Measurements from ENCODE around the gene PRR22.
A peak's percentile ranks its signal among the peaks of the same experiment; 100 is the strongest.
"Not testable (repeated sequence)": the region's sequence is repeated elsewhere in the genome, so short reads cannot be mapped to it uniquely, and the experiment has no call there.

Gene PRR22

DNA sequence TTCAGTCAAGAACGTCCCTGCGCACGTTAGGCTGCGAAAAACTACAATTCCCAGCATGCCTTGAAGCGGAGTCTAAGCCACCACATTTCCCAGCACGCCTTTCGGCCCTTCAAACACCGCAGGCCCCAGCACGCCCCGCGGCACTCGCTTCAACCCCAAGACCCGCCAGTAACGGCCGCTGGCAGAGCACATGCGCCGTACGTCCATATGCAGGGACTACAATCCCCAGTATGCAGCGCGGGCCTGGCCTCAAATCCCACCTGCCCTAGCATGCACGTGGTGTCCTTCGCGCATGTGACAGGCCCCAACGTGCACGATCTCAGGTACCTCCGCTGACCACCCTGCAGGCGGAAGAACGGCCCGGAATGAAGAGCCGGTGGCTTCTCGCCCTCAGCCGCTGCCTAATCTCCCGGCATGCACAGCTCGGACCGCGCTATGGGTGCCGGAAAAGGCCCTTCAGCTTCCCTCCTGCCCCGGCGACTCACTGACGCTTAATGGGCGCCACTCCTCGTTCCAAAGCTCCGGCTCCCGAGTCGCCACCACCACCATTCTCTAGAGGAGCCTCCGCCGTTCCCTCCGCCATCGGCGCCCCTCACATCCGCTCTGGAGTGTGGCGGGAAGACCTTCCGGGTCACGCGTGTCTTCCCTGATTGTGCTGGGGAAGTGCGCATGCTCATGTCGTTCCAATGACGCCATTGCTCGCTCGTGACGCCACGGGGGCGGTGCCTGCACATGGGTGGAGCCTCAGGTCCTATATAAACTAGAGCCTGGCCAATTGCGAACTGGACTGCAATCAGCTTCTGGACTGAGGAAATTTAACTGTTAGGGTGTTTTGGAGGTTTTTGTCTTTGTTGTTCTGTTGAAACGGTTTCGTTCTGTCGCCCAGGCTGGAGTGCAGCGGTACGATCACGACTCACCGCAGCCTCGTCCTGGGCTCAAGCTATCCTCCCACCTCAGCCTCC lies 6.3 kb upstream of the PRR22 start, which contains the start of gene DUS3L:
Gene DUS3L, minus strand, starts transcription at position 605 of the 962 bp plus-strand sequence. Its CDS starts 22 bp downstream, at position 583.
- TF ChIP-seq GATA1 (IDR thresholded peaks at IDR 0.05; ENCODE audit: low read depth, low read length) (no peak), POLR2A (IDR thresholded peaks at IDR 0.05; ENCODE audit: low read length) (peak; percentile 93)
- DNase-seq = peak; percentile 99

DNA sequence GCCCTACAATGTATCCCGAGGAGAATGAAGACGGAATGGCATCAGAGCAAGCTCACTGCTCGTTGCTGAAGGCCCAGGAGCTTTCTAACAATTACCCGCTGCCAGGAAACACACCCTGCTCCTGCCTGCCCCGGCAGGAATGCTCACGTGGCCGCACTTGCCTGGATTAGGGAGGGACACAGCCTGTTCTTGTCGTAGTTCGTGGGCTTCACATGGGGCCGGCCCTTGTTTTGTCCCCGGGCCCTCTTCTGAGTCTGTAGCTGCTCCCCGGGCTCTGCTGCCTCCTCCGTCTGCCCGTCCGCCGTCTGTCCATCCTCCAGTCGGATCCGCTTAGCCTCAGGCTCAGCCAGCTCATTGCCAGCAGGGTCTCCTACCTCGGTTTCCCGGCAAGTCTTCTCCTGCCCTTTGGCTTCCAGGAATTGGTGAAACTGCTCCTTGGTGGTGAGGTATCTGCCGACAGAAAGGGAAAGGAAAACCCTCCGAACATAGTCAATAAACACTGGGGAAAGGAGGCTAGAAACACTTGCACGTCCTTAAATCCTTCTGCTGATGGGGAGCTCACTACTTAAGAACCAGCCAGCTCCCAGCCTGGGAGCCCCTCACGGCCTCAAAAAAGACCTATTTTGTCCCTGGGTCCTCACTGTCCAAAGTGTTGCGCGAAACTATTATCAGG lies 5.5 kb upstream of the PRR22 start:
- DNase-seq = no peak
- TF ChIP-seq POLR2A (IDR thresholded peaks at IDR 0.05; ENCODE audit: low read length) = no peak
- TF ChIP-seq GATA1 (IDR thresholded peaks at IDR 0.05; ENCODE audit: low read depth, low read length) = no peak

DNA sequence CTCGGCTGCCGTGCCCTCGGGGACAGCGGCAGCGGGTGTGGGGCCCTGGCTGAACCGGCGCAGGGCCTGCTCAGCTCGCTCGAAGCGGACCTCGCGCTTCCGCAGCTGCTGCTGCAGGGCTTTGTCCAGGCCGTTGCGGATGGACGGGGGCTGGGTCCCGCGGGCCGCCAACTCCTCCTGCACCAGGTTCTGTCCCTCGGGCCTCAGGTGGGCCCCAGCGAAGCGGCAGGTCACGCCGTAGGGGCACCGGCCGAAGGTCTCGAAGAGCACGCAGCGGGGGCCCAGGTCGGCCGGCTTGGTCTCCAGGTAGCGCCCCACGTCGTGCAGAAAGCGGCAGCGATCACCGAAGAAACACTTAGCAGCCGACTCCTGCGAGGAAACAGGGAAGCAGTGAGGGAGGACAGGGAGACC lies 4.8 kb upstream of the PRR22 start:
- no peak for TF ChIP-seq GATA1 (IDR thresholded peaks at IDR 0.05; ENCODE audit: low read depth, low read length)
- no peak for TF ChIP-seq POLR2A (IDR thresholded peaks at IDR 0.05; ENCODE audit: low read length)
- DNase-seq = no peak

DNA sequence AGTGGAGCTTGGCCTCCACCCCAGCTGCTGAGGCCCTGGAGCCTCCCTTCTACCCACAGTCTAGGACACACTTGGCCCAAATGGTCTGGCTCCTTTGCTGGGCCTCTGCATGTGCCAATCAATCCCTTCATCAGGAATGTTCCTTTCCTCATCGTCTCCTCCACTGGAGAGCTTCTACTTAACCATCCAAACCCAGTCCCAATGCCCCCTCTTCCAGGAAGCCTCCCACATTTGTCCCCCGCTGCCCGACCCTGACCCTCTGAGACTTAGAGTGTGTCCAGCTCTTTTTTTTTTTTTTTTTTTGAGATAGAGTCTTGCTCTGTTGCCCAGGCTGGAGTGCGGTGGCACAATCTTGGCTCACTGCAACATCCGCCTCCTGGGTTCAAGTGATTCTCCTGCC lies 3.9 kb upstream of the PRR22 start:
- TF ChIP-seq POLR2A (IDR thresholded peaks at IDR 0.05; ENCODE audit: low read length) (no peak), GATA1 (IDR thresholded peaks at IDR 0.05; ENCODE audit: low read depth, low read length) (no peak)
- no peak for DNase-seq

DNA sequence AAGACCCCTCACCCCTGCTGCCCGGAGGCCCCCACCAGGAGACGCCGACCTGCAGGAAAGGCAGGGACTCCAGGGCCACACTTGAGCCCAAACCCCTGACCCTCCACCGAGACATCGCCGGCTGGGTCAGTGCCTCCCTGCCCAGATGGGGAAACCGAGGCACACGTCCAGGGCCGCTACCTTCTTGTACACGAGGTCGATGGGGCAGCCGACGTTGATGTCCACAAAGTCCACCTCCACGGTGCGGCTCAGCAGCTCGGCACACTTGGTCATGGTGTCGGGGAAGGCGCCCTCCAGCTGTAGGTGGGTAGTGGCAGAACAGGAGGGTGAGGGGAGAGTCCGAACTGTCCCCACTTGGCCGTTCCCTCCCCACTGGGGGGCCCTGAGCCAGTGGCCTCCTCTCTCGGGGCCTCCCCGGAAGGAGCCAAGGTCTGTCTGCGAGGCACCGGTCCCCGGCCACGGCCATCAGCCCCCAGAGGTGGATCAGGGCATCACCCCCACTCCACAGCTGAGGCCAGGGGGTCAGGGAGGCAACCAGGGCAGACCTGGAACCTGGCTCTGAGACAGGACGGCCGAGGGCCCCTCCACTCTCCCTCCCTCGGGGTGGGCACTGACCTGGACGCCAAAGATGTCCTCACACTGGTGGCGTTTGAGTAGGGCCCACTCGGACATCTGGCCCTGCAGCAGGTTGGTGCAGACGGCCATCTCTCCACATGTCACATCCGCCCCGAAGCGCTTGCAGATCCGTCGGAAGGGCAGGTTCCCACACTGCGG lies 3.0 kb upstream of the PRR22 start:
- no peak for DNase-seq
- no peak for TF ChIP-seq GATA1 (IDR thresholded peaks at IDR 0.05; ENCODE audit: low read depth, low read length)
- no peak for TF ChIP-seq POLR2A (IDR thresholded peaks at IDR 0.05; ENCODE audit: low read length)

DNA sequence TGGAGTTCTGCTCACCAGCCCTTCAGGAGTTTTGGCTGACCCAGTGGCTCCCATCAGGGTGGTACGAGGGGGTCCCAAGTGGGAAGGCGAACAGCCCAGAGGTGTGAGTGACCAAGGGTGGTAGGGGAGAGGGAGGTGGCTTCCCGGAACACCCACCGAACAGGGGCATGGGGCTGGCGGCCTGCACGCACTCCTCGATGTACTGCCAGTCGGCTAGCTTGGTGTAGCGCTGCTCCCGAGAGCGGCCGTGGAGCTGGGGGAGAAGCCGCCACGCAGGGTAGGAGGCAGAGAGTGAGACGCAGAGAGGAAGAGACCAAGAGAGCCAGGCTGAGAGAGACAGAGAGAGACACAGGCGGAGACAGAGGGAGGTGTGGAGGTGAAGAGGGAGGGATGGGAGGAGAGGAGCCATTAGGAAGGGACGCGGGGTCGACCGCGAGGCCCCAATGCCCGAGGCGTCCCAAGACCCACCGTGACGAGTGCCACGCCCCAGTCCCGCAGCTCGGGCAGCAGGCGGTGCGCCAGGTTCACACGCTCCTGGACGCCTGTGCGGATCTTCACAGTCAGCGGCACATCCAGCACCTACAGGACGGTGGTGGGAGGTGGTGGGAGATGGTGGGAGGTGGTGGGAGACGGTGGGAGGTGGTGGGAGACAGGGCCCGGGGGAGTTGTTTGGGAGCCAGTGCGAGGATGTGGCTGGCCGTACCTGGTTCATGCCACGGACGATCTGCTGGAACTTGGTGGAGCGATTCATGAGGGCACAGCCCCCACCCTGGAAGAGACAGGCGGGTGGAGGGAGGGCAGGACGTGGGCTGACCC lies 2.3 kb upstream of the PRR22 start:
- DNase-seq = no peak

DNA sequence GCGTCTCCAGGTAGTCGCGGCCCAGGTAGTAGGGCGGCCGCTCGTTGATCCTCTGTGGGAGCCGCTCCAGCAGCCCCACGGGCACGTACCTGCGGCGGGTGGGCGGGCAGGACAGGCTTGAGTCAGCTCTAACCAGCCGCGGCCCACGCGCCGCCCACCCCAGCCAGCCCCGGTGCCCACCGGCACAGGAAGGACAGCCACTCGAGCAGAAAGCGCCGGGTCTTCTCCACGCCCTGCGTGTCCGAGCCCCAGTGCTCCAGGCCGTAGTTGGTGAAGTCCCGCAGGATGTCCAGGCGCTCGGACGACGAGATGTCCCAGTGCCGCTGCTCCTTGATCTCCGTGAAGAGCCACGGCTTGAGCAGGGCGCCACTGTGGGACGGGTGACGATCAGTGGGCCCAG lies 877 bp upstream of the PRR22 start:
- TF ChIP-seq GATA1 (IDR thresholded peaks at IDR 0.05; ENCODE audit: low read depth, low read length) (no peak), POLR2A (IDR thresholded peaks at IDR 0.05; ENCODE audit: low read length) (no peak)
- no peak for DNase-seq

More for the DNA sequence above, 2.3 kb upstream of the PRR22 start:
- TF ChIP-seq POLR2A (IDR thresholded peaks at IDR 0.05; ENCODE audit: low read length) (no peak), GATA1 (IDR thresholded peaks at IDR 0.05; ENCODE audit: low read depth, low read length) (no peak)

DNA sequence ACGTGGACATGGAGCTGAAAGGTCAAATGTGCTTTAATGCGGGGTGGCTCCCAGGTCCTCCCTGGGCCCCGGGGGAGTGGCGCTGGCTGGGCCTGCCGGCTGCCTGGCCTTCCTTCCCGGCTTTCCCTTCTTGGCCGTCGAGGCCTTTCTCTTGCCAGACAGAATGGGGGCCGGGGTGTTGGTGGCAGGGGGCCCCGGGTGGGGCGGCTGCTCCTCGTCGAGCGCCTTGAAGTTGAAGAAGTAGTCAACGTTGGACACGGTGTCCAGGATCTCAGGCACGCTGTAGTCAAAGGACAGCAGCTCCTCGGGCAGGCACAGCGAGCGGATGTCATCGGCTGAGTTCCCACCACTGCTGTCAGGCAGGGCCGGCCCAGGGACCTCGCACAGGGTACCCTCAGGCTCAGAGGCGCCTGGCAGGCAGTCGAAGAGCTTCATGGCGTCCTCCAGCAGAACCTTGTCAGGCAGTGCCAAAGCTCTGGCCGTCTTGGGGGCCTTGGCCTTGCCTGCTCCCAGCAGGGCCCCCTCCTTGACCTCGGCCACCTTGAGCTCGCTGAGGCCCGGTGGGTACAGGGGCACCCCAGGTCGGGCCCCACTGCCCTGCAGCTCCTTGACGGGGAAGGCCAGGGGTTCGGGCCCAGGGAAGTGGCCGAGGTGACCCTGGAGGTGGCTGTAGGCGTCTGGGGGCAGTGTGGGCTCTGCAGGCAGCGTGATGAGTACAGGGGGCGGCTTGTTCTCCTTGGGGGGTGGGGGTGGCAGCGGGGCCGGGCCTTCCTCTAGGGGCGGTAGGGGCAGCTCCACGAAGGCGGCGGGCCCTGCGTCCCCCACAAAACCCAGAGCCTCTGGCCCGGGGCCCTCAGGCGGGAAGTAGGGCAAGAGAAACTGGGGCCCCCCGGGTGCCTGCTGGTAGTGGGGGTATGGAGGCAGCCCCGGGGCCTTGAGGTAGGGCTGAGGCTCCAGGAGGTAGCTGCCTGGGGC lies 1.3 kb downstream of the PRR22 start:
- no peak for DNase-seq
- no peak for TF ChIP-seq POLR2A (IDR thresholded peaks at IDR 0.05; ENCODE audit: low read length)
- TF ChIP-seq GATA1 (IDR thresholded peaks at IDR 0.05; ENCODE audit: low read depth, low read length) = no peak

DNA sequence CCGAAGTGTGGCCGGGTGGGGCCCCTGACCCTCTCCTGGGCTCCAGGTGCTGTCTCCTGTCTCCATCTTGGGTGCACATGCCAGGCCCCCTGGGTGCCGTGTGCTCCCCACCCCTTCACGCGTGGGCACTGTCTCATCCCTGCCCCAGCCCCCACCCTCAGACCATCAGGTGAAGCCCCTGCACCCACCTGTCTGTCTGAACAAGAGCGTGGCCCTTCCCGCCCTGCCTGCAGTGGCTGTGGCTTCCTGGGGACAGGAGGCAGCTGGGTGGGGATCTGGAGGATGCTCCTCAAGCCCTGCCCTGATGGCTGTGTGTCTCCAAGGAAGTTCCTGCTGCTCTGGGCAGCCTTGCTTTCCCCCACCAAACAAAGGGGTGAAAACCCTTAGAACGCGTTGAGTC lies 2.2 kb downstream of the PRR22 start:
- no peak for DNase-seq
- TF ChIP-seq GATA1 (IDR thresholded peaks at IDR 0.05; ENCODE audit: low read depth, low read length) (no peak), POLR2A (IDR thresholded peaks at IDR 0.05; ENCODE audit: low read length) (no peak)

DNA sequence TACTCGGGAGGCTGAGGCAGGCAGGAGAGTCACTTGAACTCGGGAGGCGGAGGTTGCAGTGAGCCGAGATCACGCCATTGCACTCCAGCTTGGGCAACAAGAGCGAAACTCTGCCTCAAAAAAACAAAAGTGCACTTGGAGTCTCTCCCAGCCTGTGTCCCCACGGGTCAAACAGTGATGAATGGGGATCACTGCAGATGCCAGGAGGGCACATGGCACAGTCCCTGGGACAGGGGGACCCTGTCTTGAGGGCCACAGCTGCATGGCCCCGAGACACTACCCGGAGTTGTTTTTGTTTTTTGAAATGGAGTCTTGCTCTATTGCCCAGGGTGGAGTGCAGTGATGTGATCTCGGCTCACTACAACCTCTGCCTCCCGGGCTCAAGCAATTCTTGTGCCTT lies 3.6 kb downstream of the PRR22 start:
- not testable (repeated sequence) for DNase-seq

DNA sequence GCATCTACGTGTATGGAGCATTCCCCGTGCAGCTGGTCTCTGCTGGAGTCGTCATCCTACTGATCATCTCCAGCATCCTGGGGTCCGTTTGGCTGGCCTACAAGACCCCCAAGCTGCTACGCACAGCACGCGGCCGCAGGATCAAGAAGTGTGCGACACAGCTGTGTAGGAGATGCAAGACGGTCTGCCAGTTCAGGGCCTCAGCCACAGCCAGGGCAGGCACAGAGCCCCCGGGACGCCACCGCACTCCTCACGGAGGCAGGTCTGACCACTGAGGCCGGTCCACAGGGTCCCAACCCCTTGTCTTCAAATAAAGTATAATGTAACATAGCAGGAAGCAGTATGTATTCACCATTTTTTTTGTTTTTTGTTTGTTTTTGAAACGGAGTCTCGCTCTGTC lies 6.1 kb downstream of the PRR22 start:
- TF ChIP-seq GATA1 (IDR thresholded peaks at IDR 0.05; ENCODE audit: low read depth, low read length) (no peak), POLR2A (IDR thresholded peaks at IDR 0.05; ENCODE audit: low read length) (no peak)
- DNase-seq = no peak

DNA sequence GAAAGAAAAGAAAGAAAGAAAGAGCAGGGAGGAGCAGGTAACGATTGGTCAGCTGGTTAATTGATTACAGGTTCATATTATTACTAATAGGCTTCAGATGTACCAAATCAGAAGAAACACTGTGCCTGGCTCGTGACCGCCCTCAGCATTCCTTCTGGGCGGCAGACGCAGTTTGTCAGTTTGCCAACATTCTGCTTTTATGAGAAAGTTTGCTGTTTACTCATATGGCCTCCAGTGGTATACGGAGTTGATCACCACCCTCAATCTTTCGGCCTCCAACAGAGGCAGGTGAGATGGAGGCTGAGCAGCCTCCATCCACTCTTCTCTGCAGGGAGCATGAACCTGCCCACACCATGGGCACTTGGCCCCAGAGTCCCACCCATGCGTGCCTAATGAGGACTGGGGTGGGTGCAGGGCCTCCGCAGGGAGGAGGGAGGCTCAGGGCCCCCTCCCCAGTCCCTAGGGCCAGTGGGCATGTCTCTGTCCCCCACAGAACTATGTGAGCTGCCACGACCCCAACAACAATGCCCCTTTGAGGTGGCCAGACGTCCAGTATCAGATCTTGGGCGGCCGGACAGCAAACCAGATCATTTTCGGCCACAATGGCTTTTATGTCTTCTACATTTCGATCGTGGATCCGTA lies 8.8 kb downstream of the PRR22 start:
- no peak for DNase-seq
- no peak for TF ChIP-seq GATA1 (IDR thresholded peaks at IDR 0.05; ENCODE audit: low read depth, low read length)
- no peak for TF ChIP-seq POLR2A (IDR thresholded peaks at IDR 0.05; ENCODE audit: low read length)
